Memory B cell (primary cell): ENCODE data around the gene ENDOV.
A peak's percentile ranks its signal among the peaks of the same experiment; 100 is the strongest.

ENCODE experiments used
- ATAC-seq: fragments of 150-1000 bp; cut with Tn5 transposase; 2 replicates; pipeline ENCODE4 v1.10.0; 2021; ENCODE audit warnings: low read depth, mild to moderate bottlenecking, moderate library complexity
- DNase-seq, 2 donors: peaks; one replicate each; pipeline ENCODE4 v3.0.0; 2022; ENCODE audit warnings: low spot score in 2 of 2
- H3K27ac Mint-ChIP-seq: one replicate; pipeline ENCODE4 v1.8.0; 2022; ENCODE audit warnings: mild to moderate bottlenecking, moderate library complexity, mixed read lengths
- H3K27me3 Mint-ChIP-seq: one replicate; pipeline ENCODE4 v1.8.0; 2022; ENCODE audit warnings: mixed read lengths
- H3K36me3 Mint-ChIP-seq: one replicate; pipeline ENCODE4 v1.8.0; 2022; ENCODE audit warnings: mild to moderate bottlenecking, mixed read lengths
- H3K4me1 Mint-ChIP-seq: one replicate; pipeline ENCODE4 v1.8.0; 2022; ENCODE audit warnings: mixed read lengths
- H3K4me3 Mint-ChIP-seq: one replicate; pipeline ENCODE4 v1.8.0; 2022; ENCODE audit warnings: mild to moderate bottlenecking, moderate library complexity, mixed read lengths
- H3K9me3 Mint-ChIP-seq: one replicate; pipeline ENCODE4 v1.8.0; 2022; ENCODE audit warnings: mixed read lengths

ENDOV gene

DNA sequence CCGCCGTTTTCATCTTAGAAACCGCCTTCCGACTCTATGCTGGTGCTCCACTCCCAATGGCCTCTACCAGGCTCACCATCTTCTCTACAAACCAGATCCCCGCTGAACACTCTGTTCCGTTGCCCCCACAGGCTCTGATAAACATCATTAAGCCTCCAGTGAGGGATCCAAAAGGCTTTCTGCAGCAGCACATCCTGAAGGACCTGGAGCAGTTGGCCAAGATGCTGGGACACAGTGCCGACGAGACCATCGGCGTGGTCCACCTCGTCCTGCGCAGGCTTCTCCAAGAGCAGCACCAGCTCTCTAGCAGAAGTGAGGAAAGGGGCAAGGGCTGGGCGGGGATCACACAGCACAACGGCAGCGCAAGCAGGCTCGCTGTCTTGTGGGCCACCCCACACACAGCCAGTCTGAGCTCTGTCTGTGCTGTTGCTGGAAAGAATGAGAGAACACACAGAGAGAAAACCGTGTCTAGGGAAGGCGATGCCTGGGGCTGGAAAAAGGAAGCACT, 33.5 kb upstream of the ENDOV start:
- no peak for ATAC-seq
- DNase-seq, result no peak
- H3K27ac Mint-ChIP-seq, result no peak overlapping the region
- no peaks in the 10 kb centered on the region for H3K27me3 Mint-ChIP-seq
- no peaks in the 10 kb centered on the region for H3K9me3 Mint-ChIP-seq
- H3K36me3 Mint-ChIP-seq, result peaks cover 42% of the 10 kb centered on the region
- no peak overlapping the region for H3K4me3 Mint-ChIP-seq
- H3K4me1 Mint-ChIP-seq, result no peaks in the 10 kb centered on the region

DNA sequence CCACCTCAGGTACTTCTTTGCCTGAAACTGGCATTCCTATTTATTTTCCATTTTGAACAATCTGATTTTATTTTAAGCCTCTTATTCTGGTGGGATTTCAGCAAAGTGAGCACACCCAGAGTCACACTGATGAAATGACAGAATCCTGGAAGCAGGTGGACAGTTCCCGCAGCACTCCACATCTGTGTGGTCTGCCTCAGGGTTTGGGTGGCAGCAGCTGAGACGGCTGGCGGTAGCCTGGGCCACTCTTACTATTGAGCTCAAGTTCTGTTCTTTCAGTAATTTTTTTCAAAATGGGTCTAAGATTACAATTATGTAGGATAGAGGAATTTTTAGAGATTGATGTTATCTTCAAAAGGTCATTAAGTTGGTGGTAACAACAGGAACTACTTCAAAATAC, 32.5 kb upstream of the ENDOV start:
- peaks cover 44% of the 10 kb centered on the region for H3K36me3 Mint-ChIP-seq
- H3K4me1 Mint-ChIP-seq, result no peaks in the 10 kb centered on the region
- no peaks in the 10 kb centered on the region for H3K9me3 Mint-ChIP-seq
- DNase-seq (no peak), ATAC-seq (no peak)
- H3K27ac Mint-ChIP-seq, result no peak overlapping the region
- no peak overlapping the region for H3K4me3 Mint-ChIP-seq
- no peaks in the 10 kb centered on the region for H3K27me3 Mint-ChIP-seq

DNA sequence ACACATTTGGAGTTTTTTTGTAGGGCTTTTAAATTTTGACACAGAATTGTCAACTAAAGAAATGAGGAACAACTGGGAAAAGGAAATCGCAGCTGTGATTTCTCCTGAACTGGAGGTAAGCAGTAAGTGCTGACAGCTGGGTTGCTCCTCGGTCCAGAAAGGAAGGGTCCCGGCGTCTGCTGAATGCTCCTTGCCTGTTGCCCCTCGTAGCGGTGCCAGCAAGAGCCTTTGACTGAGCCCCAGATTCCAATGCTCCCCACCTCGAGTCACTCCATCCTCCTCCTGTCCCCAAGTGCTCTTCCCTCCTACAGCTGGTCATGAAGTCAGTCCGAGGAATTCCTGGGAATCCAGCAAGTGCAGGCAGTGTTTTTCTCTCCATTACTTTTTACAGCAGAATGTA, 32.0 kb upstream of the ENDOV start:
- Mint-ChIP-seq H3K27me3 (no peaks in the 10 kb centered on the region), H3K4me1 (no peaks in the 10 kb centered on the region), H3K36me3 (peaks cover 43% of the 10 kb centered on the region), H3K27ac (peak overlapping the region; percentile 31), H3K4me3 (no peak overlapping the region), H3K9me3 (no peaks in the 10 kb centered on the region)
- no peak for ATAC-seq
- no peak for DNase-seq

GRCh38 chr17:80384078-80384960, 30.6 kb upstream of the ENDOV start:
- ATAC-seq (no peak), DNase-seq (no peak)
- Mint-ChIP-seq H3K27me3 (no peaks in the 10 kb centered on the region), H3K4me3 (no peak overlapping the region), H3K9me3 (no peaks in the 10 kb centered on the region), H3K27ac (peak overlapping the region; percentile 31), H3K4me1 (no peaks in the 10 kb centered on the region), H3K36me3 (peaks cover 44% of the 10 kb centered on the region)

DNA sequence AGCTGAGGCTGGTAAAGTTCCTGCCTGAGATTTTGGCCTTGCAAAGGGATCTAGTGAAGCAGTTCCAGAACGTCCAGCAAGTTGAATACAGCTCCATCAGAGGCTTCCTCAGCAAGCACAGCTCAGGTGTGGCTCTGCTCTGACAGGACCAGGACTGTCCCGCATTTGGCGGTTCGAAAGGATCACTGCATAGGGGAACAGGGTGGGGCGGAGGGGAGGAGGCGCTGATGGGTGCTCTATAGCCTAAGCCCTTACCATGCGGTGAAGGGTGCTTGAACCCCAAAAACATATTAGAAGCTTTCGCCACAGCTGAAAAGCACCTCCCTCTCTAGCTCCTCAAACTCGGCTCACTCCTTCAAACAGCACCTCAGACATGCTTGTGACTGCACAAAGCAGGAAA, 29.9 kb upstream of the ENDOV start:
- H3K9me3 Mint-ChIP-seq, result no peaks in the 10 kb centered on the region
- H3K27ac Mint-ChIP-seq, result no peak overlapping the region
- no peak overlapping the region for H3K4me3 Mint-ChIP-seq
- H3K27me3 Mint-ChIP-seq, result no peaks in the 10 kb centered on the region
- H3K36me3 Mint-ChIP-seq, result peaks cover 45% of the 10 kb centered on the region
- DNase-seq (no peak), ATAC-seq (no peak)
- no peaks in the 10 kb centered on the region for H3K4me1 Mint-ChIP-seq

DNA sequence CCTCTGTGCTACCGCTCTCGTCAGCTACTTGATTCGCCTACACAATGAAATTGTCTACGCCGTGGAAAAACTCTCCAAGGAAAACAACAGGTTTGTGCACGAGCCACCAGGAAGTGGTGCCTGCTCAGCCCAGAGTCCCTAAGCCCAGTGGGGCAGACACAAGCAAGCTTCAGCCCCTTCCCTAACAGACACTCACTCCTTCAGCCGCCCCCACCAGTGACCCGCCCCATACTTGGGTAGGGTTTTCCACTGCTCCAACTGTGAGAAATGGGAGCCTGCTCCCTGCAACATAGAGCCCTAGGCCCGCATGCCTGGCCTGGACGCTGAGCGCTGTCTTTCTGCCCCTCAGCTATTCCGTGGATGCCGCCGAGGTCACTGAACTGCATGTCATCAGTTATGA, 28.6 kb upstream of the ENDOV start:
- no peak for ATAC-seq
- no peak for DNase-seq
- Mint-ChIP-seq H3K36me3 (peaks cover 44% of the 10 kb centered on the region), H3K9me3 (no peaks in the 10 kb centered on the region), H3K27me3 (no peaks in the 10 kb centered on the region), H3K4me3 (no peak overlapping the region), H3K4me1 (no peaks in the 10 kb centered on the region), H3K27ac (no peak overlapping the region)

GRCh38 chr17:80387071-80387470, 27.9 kb upstream of the ENDOV start:
- Mint-ChIP-seq H3K27ac (no peak overlapping the region), H3K27me3 (no peaks in the 10 kb centered on the region), H3K36me3 (peaks cover 43% of the 10 kb centered on the region), H3K4me1 (no peaks in the 10 kb centered on the region), H3K9me3 (no peaks in the 10 kb centered on the region), H3K4me3 (no peak overlapping the region)
- no peak for DNase-seq
- no peak for ATAC-seq

- ATAC-seq (no peak), DNase-seq (no peak)
- H3K4me3 Mint-ChIP-seq, result no peak overlapping the region
- no peaks in the 10 kb centered on the region for H3K4me1 Mint-ChIP-seq
- peaks cover 42% of the 10 kb centered on the region for H3K36me3 Mint-ChIP-seq
- no peaks in the 10 kb centered on the region for H3K9me3 Mint-ChIP-seq
- no peaks in the 10 kb centered on the region for H3K27me3 Mint-ChIP-seq
- no peak overlapping the region for H3K27ac Mint-ChIP-seq
Observed at GRCh38 chr17:80388175-80388574, 26.8 kb upstream of the ENDOV start.

GRCh38 chr17:80388601-80389000, 26.4 kb upstream of the ENDOV start:
- Mint-ChIP-seq H3K27ac (no peak overlapping the region), H3K27me3 (no peaks in the 10 kb centered on the region), H3K4me3 (no peak overlapping the region), H3K36me3 (peaks cover 37% of the 10 kb centered on the region), H3K4me1 (no peaks in the 10 kb centered on the region), H3K9me3 (no peaks in the 10 kb centered on the region)
- ATAC-seq, result no peak
- no peak for DNase-seq

GRCh38 chr17:80389011-80389995, 25.7 kb upstream of the ENDOV start:
- Mint-ChIP-seq H3K27me3 (no peaks in the 10 kb centered on the region), H3K4me3 (no peak overlapping the region)

GRCh38 chr17:80393241-80393890, 21.6 kb upstream of the ENDOV start:
- H3K27me3 Mint-ChIP-seq, result no peaks in the 10 kb centered on the region
- H3K9me3 Mint-ChIP-seq, result no peaks in the 10 kb centered on the region
- no peak overlapping the region for H3K4me3 Mint-ChIP-seq
- ATAC-seq, result no peak
- H3K4me1 Mint-ChIP-seq, result no peaks in the 10 kb centered on the region
- peaks cover 25% of the 10 kb centered on the region for H3K36me3 Mint-ChIP-seq
- DNase-seq, result no peak
- no peak overlapping the region for H3K27ac Mint-ChIP-seq

More at GRCh38 chr17:80389011-80389995, 25.7 kb upstream of the ENDOV start:
- no peaks in the 10 kb centered on the region for H3K9me3 Mint-ChIP-seq
- H3K36me3 Mint-ChIP-seq, result peaks cover 32% of the 10 kb centered on the region
- no peaks in the 10 kb centered on the region for H3K4me1 Mint-ChIP-seq
- no peak overlapping the region for H3K27ac Mint-ChIP-seq
- DNase-seq (no peak), ATAC-seq (no peak)

DNA sequence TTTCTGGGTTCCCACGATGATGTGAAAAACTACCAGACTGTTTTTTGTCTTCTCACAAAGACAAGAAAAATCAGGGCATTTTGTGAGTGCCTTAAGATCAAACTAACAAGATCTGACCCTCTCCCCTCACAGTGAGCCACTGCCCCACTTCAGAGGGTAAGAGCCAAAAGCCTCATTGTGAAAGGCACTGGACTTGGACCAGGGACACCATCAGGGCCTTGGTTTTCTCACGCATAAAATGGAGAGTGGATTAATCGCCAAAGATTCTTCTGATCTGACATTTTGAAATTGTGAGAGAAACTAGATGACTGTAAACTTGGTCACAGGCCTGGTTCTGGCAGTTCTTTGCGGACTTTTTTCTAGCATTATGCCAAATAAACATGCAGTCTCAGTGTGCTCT, 21.0 kb upstream of the ENDOV start:
- ATAC-seq (no peak), DNase-seq (no peak)
- H3K4me3 Mint-ChIP-seq, result no peak overlapping the region
- H3K36me3 Mint-ChIP-seq, result peaks cover 22% of the 10 kb centered on the region
- no peaks in the 10 kb centered on the region for H3K9me3 Mint-ChIP-seq
- H3K4me1 Mint-ChIP-seq, result peaks cover 2% of the 10 kb centered on the region
- no peaks in the 10 kb centered on the region for H3K27me3 Mint-ChIP-seq
- H3K27ac Mint-ChIP-seq, result no peak overlapping the region

GRCh38 chr17:80394629-80395216, 20.2 kb upstream of the ENDOV start:
- Mint-ChIP-seq H3K4me3 (no peak overlapping the region), H3K27ac (no peak overlapping the region), H3K27me3 (no peaks in the 10 kb centered on the region), H3K36me3 (peaks cover 19% of the 10 kb centered on the region), H3K4me1 (peaks cover 2% of the 10 kb centered on the region), H3K9me3 (no peaks in the 10 kb centered on the region)
- no peak for DNase-seq
- no peak for ATAC-seq
